Stimulated activated CD8-positive, alpha-beta memory T cell treated with anti-CD3 and anti-CD28 coated beads, Interleukin-4, amount 100 ng/mL, for 48 hours (primary cell): ENCODE measurements around the gene MAGED4.
"Not testable (repeated sequence)": the region's sequence is repeated elsewhere in the genome, so short reads cannot be mapped to it uniquely, and the experiment has no call there.

ENCODE experiments used
- DNase-seq: peaks from one replicate; pipeline ENCODE4 v3.0.0-alpha.2; 2020

Gene MAGED4

DNA sequence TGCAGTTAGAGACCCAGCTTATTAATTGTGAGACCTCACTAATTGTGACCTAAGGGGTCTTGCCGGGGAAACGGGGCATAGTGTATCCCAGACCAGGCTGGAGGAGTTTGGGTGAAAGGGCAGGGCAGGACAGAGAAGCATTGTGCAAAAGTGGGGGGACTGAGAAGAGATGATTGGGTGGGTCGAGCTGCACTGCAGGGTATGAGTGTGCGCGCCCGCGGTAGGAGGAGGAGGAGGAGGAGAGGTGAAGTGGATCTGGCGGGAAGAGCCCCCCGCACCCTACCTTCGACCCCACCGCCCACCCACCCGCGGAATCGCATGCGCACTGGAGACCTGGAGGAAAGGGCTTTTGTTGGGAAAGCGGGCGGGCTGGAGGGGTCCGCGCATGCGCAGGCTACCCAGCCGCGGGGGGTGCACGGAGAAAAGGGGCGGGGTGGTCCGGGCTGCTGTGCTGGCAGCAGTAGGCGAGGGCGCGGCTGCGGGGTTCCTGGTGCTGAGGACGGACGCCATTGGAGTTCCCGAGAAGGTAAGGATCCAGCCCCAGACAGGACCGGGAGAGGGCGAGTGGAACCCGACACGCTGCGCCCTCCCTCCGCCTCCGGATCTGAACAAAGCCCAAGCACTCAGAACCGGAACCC is at the start of gene MAGED4:
Gene MAGED4, plus strand, starts transcription at position 449 of the 638 bp plus-strand sequence. CDS start 1,035 bp downstream, outside the sequence.
- DNase-seq: not testable (repeated sequence)

DNA sequence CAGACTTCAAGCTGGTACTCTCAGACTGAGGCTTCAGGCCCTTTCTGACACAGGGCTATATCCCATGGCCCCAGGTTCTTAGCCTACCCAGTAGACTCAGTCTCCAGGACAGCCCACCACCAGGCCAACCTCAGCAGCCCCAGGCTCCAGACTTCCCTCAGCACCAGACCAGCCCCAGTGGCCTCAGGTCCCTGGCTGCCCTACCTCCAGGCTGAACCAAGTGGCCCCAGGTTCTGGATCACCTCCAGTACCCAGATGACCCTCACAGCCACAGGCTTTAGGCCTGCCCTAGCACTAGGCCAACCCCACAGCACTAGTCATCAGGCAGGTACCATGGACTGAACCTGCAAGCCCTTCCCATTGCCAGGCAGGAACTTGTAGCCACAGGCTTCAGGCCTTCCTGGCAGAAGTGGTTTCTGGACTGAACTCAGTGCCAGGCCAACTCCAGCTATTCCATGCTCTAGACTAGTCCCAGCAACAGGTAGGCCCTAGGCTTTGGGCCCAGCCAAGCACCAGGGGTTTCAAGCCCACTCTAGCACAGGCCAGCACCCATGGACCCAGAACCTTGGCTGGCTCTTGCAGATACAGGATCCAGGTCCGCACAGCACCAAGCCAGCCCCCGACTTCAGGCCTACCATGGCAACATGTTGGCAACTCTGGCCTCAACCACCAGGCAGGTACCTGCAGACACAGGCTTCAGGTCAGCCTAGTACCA is 45.7 kb upstream of the MAGED4 start:
- DNase-seq: no peak

- DNase-seq: no peak
Observed at GRCh38 chrX:52139545-52139895, 45.2 kb upstream of the MAGED4 start.

DNA sequence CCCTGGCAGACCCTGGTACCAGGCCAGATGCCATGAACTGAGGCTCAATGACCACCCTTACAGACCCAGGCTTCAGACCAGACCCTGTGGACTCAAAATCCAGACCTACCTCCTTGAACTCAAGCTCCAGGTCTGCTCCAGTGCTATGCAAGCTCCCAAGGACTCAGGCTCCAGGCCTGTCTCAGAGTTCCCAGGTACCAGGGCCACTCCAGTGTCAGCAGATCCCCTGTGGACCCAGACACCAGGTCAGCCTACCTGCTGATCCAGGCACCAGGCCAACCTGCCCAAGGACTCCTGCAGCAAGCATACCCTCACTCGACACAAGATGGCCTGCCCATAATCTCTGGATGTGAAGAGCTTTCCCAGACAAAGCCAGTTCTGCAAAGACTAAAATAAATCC is 44.7 kb upstream of the MAGED4 start:
- DNase-seq: no peak

- not testable (repeated sequence) for DNase-seq
Observed at GRCh38 chrX:52150667-52151066, 34.0 kb upstream of the MAGED4 start.

DNA sequence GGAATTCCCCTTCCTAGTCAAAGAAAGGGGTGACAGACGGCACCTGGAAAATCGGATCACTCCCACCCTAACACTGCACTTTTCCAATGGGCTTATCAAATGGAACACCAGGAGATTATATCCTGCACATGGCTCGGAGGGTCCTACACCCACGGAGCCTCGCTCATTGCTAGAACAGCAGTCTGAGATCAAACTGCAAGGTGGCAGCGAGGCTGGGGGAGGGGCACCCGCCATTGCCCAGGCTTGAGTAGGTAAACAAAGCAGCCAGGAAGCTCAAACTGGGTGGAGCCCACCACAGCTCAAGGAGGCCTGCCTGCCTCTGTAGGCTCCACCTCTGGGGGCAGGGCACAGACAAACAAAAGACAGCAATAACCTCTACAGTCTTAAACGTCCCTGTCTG is 24.5 kb upstream of the MAGED4 start:
- not testable (repeated sequence) for DNase-seq

GRCh38 chrX:52166840-52167239 is 17.8 kb upstream of the MAGED4 start:
- DNase-seq: no peak

GRCh38 chrX:52171055-52171454 is 13.6 kb upstream of the MAGED4 start:
- not testable (repeated sequence) for DNase-seq

- DNase-seq: not testable (repeated sequence)
Observed at GRCh38 chrX:52185078-52185453, 378 bp downstream of the MAGED4 start.

GRCh38 chrX:52211405-52211804 is 26.7 kb downstream of the MAGED4 start:
- not testable (repeated sequence) for DNase-seq

DNA sequence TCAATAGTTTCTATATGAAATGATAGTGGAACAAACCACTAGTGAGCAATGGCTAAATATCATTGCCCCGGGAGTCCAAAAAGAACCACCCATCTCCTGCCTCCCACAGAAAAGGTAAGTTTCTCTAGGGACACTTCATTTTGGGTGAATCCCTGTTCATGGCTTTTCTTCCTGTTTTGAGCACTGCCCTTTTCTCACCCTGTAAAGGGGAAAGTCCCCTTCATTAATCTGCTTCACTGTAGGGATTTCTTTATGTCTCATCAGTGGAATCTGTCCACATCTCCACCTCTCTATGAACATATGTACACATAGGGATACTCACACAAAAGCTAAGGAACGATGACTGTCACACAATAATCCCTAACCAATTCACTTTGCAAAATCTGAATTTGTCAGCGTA is 28.6 kb downstream of the MAGED4 start:
- no peak for DNase-seq

DNA sequence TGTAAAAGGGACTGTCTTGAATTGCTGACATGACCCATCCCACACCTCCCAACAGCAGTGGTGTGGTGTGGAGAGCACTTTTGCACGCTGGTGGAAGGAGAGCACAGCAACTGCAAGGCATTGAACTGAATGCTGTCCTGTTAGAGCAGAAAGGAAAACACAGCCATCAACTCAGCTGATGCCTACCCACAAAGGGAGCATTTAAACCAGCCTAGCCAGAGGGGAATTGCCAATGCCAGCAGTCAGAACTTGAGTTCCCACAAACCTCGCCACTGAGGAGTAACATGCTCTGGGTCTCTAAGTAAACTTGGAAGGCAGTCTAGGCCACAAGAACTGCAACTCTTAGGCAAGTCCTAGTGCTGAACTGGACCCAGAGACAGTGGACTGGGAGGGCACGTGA is 31.9 kb downstream of the MAGED4 start:
- no peak for DNase-seq

GRCh38 chrX:52217494-52218160 is 32.9 kb downstream of the MAGED4 start:
- DNase-seq: no peak

DNA sequence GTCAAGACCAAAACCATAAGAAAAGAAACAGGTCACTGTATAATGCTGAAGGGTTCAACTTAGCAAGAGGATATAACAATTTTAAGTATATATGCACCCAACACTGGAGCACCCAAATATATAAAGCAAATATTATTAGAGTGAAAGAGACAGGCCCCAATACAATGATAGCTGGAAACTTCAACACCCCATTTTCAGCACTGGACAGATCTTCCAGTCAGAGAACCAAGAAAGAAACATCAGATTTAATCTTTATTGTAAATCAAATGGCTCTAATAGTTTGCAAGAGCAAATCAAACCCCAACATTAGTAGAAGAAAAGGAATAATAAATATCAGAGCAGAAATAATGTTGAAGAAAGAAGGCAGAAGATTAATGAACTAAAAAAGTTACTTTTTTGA is 36.2 kb downstream of the MAGED4 start:
- DNase-seq: no peak
